ENCODE measurements around the gene EFCAB11. TPM values are rescaled to one million over a fixed set of nuclear protein-coding genes. Genes with fewer than 3 reads are reported as not detected.

The EFCAB11 gene
- total and polyA plus RNA-seq, 9 of the 15 experiments (the other 6 are each of a cell fraction or from before 2014, with no cell fraction given), result 13.4 to 37.9 (median 17.4) TPM

GRCh38 chr14:89833661-89834060 is 120.9 kb downstream of the EFCAB11 start:
- in situ Hi-C loops (cut with MboI) (no loop called here), intact Hi-C loops (cut with micrococcal nuclease) (no loop called here)
- Histone ChIP-seq H3K27ac (ENCODE audit: extremely low read depth, low read depth, low read length) (no peak overlapping the region), H3K9ac (ENCODE audit: insufficient read depth in 1 of 2, low read depth in 2 of 2, low read length in 2 of 2) (no peak overlapping the region), H3K79me2 (ENCODE audit: control insufficient read depth, insufficient read depth, low read length) (no peaks in the 10 kb centered on the region), H3K9me3 (replicated peaks; ENCODE audit: control insufficient read depth, insufficient read depth, low read depth, low read length) (no peaks in the 10 kb centered on the region), H3K4me3 (no peak overlapping the region), H3K4me1 (replicated peaks in 1 of 2; ENCODE audit: control insufficient read depth in 2 of 2, insufficient read depth in 2 of 2, low read length in 2 of 2) (no peaks in the 10 kb centered on the region), H3K9me1 (ENCODE audit: control insufficient read depth, insufficient read depth, low read length) (no peaks in the 10 kb centered on the region), H2AFZ (ENCODE audit: low read depth, low read length) (no peak overlapping the region), H3K27me3 (ENCODE audit: control insufficient read depth in 2 of 2, insufficient read depth in 2 of 2, low read length in 2 of 2) (no peaks in the 10 kb centered on the region), H3K36me3 (ENCODE audit: control insufficient read depth, insufficient read depth, low read length) (no peaks in the 10 kb centered on the region), H3K4me2 (ENCODE audit: insufficient read depth, low read length) (no peak overlapping the region), H4K20me1 (replicated peaks; ENCODE audit: control insufficient read depth, insufficient read depth, low read length) (no peaks in the 10 kb centered on the region)
- DNase-seq (ENCODE audit: extremely low read depth in 1 of 4, low spot score in 3 of 4) (no peak), ATAC-seq (no peak), FAIRE-seq (no peak)
- CTCF ChIA-PET (ENCODE audit: low intra/inter-chr PET ratio), result no interaction called here
- POLR2A ChIA-PET, result no interaction called here
- BruUV-seq (replicated peaks), result no TSS peak
- TF ChIP-seq ETS1 (conservative IDR thresholded peaks at IDR 0.05; ENCODE audit: control insufficient read depth, low read depth, low read length) (no peak), ZBTB9 (CRISPR knock-in tag; IDR thresholded peaks at IDR 0.05) (no peak), POLR2H (tag; IDR thresholded peaks at IDR 0.05; ENCODE audit: low read depth) (no peak), ZNF785 (CRISPR knock-in tag; IDR thresholded peaks at IDR 0.05) (no peak), ZNF583 (CRISPR knock-in tag; IDR thresholded peaks at IDR 0.05) (no peak), E2F1 (CRISPR knock-in tag; IDR thresholded peaks at IDR 0.05) (no peak), REST (IDR thresholded peaks at IDR 0.05; ENCODE audit: borderline replicate concordance) (no peak), REST (CRISPR knock-in tag; IDR thresholded peaks at IDR 0.05; ENCODE audit: low read depth) (no peak), HINFP (tag; conservative IDR thresholded peaks at IDR 0.05; ENCODE audit: low read depth) (no peak)
